HepG2 (cell line): ENCODE measurements around the gene KCNE2. TPM values are rescaled to one million over a fixed set of nuclear protein-coding genes. Genes with fewer than 3 reads are reported as not detected.

Source experiments
- ATAC-seq: fragments of 200-7000 bp; cut with Tn5 transposase; 3 replicates; pipeline ENCODE4 v1.9.1; 2020; ENCODE audit warnings: mild to moderate bottlenecking, moderate library complexity
- BruUV-seq: library from RNA; stranded (reverse); fragments of 400-500 nt; replicated peaks from 2 replicates; lab custom pipeline; 2021; lab: Mats Ljungman, UMichigan
- CTCF ChIA-PET: fragments of 300-600 bp; formaldehyde crosslinking; extraction: SDS; loops from one replicate; lab custom pipeline; 2021; ENCODE audit warnings: low total read pairs, inconsistent platforms, low intra/inter-chr PET ratio; lab: Yijun Ruan, JAX
- POLR2A ChIA-PET: fragments of 350-600 bp; sonication (Branson Sonifier 250); formaldehyde crosslinking; loops from one replicate; lab custom pipeline; 2020; ENCODE audit warnings: antibody characterized with exemption, inconsistent platforms; lab: Yijun Ruan, JAX
- DNase-seq: peaks from one replicate; pipeline ENCODE4 v3.0.0-alpha.2; 2015; ENCODE audit warnings: low spot score
- FAIRE-seq: peaks from 3 replicates; lab custom pipeline; 2011; peaks lifted over from hg19 to GRCh38; lab: Jason Lieb, UNC
- H2AFZ ChIP-seq: one replicate; pipeline ENCODE4 v1.6.1; 2011; ENCODE audit warnings: low read length, inconsistent platforms
- H3K27ac ChIP-seq: fragments of 300-600 bp; 3 replicates; pipeline ENCODE4 v1.8.0; 2011; ENCODE audit warnings: mixed run types, mild to moderate bottlenecking, mixed read lengths, low read length, inconsistent platforms; ENCODE audit not compliant: insufficient read depth; ENCODE audit errors: extremely low read length
- H3K27me3 ChIP-seq, 2 experiments: fragments of 200-600 bp in 1 of 2; 2 replicates in 1 of 2; 3 replicates in 1 of 2; pipeline versions ENCODE4 v1.6.0 to v1.8.0; 2011; ENCODE audit warnings: low read length in 2 of 2, mild to moderate bottlenecking in 2 of 2, moderate library complexity in 2 of 2, inconsistent platforms in 1 of 2; ENCODE audit not compliant: insufficient read depth in 2 of 2, control insufficient read depth in 1 of 2
- H3K36me3 ChIP-seq, 2 experiments: fragments of 200-600 bp in 1 of 2; replicated peaks in 1 of 2; 2 replicates in 1 of 2; 3 replicates in 1 of 2; pipeline versions ENCODE4 v1.5.1 to v1.8.0; 2011; ENCODE audit warnings: low read length in 2 of 2, inconsistent platforms in 1 of 2; ENCODE audit not compliant: insufficient read depth in 2 of 2, control insufficient read depth in 1 of 2
- H3K4me1 ChIP-seq: 2 replicates; pipeline ENCODE4 v1.5.1; 2012; ENCODE audit warnings: low read length, inconsistent platforms; ENCODE audit not compliant: insufficient read depth
- H3K4me2 ChIP-seq: 2 replicates; pipeline ENCODE4 v1.6.0; 2011; ENCODE audit warnings: low read depth, low read length, inconsistent platforms
- H3K4me3 ChIP-seq, 3 experiments: fragments of 200-600 bp in 1 of 3; sonication (generic), shearing (Covaris generic) in 1 of 3; replicated peaks in 1 of 3; 2 replicates each; pipeline ENCODE4 v1.5.1; 2011 to 2016; ENCODE audit warnings: low read length in 3 of 3, inconsistent platforms in 2 of 3, low read depth in 2 of 3, mild to moderate bottlenecking in 2 of 3, control low read depth in 1 of 3, mixed read lengths in 1 of 3; ENCODE audit not compliant: insufficient read depth in 1 of 3
- H3K79me2 ChIP-seq: one replicate; pipeline ENCODE4 v1.6.1; 2011; ENCODE audit warnings: low read length, inconsistent platforms; ENCODE audit not compliant: insufficient read depth
- H3K9ac ChIP-seq: 2 replicates; pipeline ENCODE4 v1.6.0; 2011; ENCODE audit warnings: mild to moderate bottlenecking, low read depth, low read length, inconsistent platforms; ENCODE audit not compliant: insufficient read depth
- H3K9me3 ChIP-seq: 2 replicates; pipeline ENCODE4 v1.5.1; 2012; ENCODE audit warnings: mild to moderate bottlenecking, low read length
- H4K20me1 ChIP-seq: 2 replicates; pipeline ENCODE4 v1.6.0; 2011; ENCODE audit warnings: inconsistent platforms, mild to moderate bottlenecking, low read length, moderate library complexity; ENCODE audit not compliant: insufficient read depth
- ATF7-NPFF ChIP-seq: sonication (generic); formaldehyde crosslinking; IDR thresholded peaks from 2 replicates; pipeline ENCODE4 v1.8.1; 2023; ENCODE audit warnings: mild to moderate bottlenecking, low read depth, missing genetic modification reagents, moderate library complexity
- EEA1 ChIP-seq: sonication (generic); formaldehyde crosslinking; IDR thresholded peaks from 2 replicates; pipeline ENCODE4 v1.5.1; 2020; ENCODE audit warnings: mild to moderate bottlenecking, missing genetic modification reagents, borderline replicate concordance
- HOXA7 ChIP-seq: sonication (generic); formaldehyde crosslinking; IDR thresholded peaks from 2 replicates; pipeline ENCODE4 v1.8.1; 2022; ENCODE audit warnings: mild to moderate bottlenecking, missing genetic modification reagents, moderate library complexity
- PREB ChIP-seq: sonication (generic); formaldehyde crosslinking; IDR thresholded peaks from 2 replicates; pipeline ENCODE4 v1.4.0; 2020; ENCODE audit warnings: missing genetic modification reagents
- YEATS4 ChIP-seq: sonication (generic); formaldehyde crosslinking; IDR thresholded peaks from 2 replicates; pipeline ENCODE4 v1.4.0; 2020; ENCODE audit warnings: missing genetic modification reagents, borderline replicate concordance
- WGBS: methylation state at CpG from one replicate; pipeline ENCODE4 v1.1.6; 2017; ENCODE audit warnings: low lambda C conversion rate; 5-methylcytosine and 5-hydroxymethylcytosine counted together
- in situ Hi-C: cut with HindIII; loops from 2 replicates; pipeline ENCODE4 v1.10.0; 2017; ENCODE audit warnings: low pct_unique_long_range_greater_than_20kb; ENCODE audit not compliant: extremely low pct_ligation_motif_present
- intact Hi-C: fragments of 100-400 bp; cut with micrococcal nuclease; formaldehyde crosslinking; loops from one replicate; pipeline ENCODE4 v1.10.0; 2022; ENCODE audit not compliant: unreplicated experiment
- polyA plus RNA-seq, 8 experiments: library from polyadenylated mRNA; depleted of rRNA in 3 of 8; stranded (reverse) in 7 of 8; unstranded in 1 of 8; fragments of >200 nt; fragmentation: Illumina TruSeq in 4 of 8; extraction: Trizol in 4 of 8; gene quantifications; 2 replicates each; pipeline versions ENCODE4 v1.2.1 to v1.2.3, GENCODE V29; 2011 to 2016; ENCODE audit warnings: low read depth in 4 of 8, missing spikeins in 1 of 8, mixed read lengths in 1 of 8; ENCODE audit not compliant: insufficient read depth in 1 of 8
- total RNA-seq, 5 experiments: library from RNA; depleted of rRNA; stranded (reverse); fragments of >200 nt; fragmentation: Illumina TruSeq; extraction: Trizol; gene quantifications; 2 replicates each; pipeline ENCODE4 v1.2.3, GENCODE V29; 2016; ENCODE audit warnings: low read depth in 1 of 5

Gene KCNE2
- total and polyA plus RNA-seq, 2 of the 13 experiments (the other 11 are each of a cell fraction or from before 2014, with no cell fraction given) = not detected

DNA sequence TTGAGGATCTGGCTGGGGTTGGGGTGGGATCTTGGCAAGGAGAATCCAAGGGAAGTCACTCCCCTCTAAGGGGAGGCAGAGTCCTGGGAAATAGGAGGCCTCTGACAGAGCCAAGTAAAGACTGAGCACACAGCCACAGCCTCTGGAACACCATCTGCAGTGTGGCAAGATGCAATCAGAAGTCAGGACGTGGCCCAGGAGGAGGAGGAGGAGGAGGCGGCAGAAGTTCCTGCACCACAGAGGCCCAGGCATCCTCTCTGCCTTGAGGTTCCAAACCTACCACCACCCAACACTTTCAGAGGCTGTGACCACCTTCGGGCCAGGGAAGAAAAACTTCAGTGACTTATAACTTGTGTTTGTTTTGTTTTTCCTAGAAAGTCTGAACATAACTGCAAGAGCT, 23.7 kb upstream of the KCNE2 start:
- ATAC-seq (no peak), FAIRE-seq (no peak)

GRCh38 chr21:34342476-34342875, 21.3 kb upstream of the KCNE2 start:
- Histone ChIP-seq H3K9me3 (no peaks in the 10 kb centered on the region), H3K4me3 (no peak overlapping the region), H3K27me3 (peaks cover 4 to 66% of the 10 kb centered on the region in 2 experiments; a peak in 3 of 5 replicates), H3K4me1 (peaks cover 13% of the 10 kb centered on the region), H3K27ac (no peak overlapping the region), H3K4me2 (no peak overlapping the region), H4K20me1 (no peaks in the 10 kb centered on the region), H3K79me2 (no peaks in the 10 kb centered on the region), H2AFZ (no peak overlapping the region), H3K9ac (no peak overlapping the region), H3K36me3 (no peaks in the 10 kb centered on the region)
- TF ChIP-seq PREB (CRISPR knock-in tag) (no peak), YEATS4 (CRISPR knock-in tag) (no peak)
- WGBS = 48% methylated on average over 4 of the region's 5 CpGs
- ATAC-seq (no peak), DNase-seq (no peak), FAIRE-seq (no peak)
- CTCF ChIA-PET = no interaction called here
- in situ Hi-C loops = no loop called here
- POLR2A ChIA-PET = no interaction called here
- intact Hi-C loops = no loop called here
- no TSS peak for BruUV-seq

More for the DNA sequence above, 23.7 kb upstream of the KCNE2 start:
- no peak for DNase-seq
- no peak overlapping the region for H3K9ac ChIP-seq
- 27% methylated on average over 3 of the region's 3 CpGs for WGBS
- H3K4me3 ChIP-seq = no peak overlapping the region
- no peaks in the 10 kb centered on the region for H4K20me1 ChIP-seq
- no peaks in the 10 kb centered on the region for H3K79me2 ChIP-seq
- no peak overlapping the region for H3K4me2 ChIP-seq
- no peaks in the 10 kb centered on the region for H3K9me3 ChIP-seq
- H2AFZ ChIP-seq = no peak overlapping the region
- no peaks in the 10 kb centered on the region for H3K4me1 ChIP-seq
- peaks cover 4 to 56% of the 10 kb centered on the region in 2 experiments; a peak in 3 of 5 replicates for H3K27me3 ChIP-seq
- no peak overlapping the region for H3K27ac ChIP-seq
- intact Hi-C loops (no loop called here), in situ Hi-C loops (no loop called here)
- ChIA-PET CTCF (no interaction called here), POLR2A (no interaction called here)
- no TSS peak for BruUV-seq
- TF ChIP-seq HOXA7 (CRISPR knock-in tag) (no peak), EEA1 (CRISPR knock-in tag) (no peak), ATF7-NPFF (no peak)
- no peaks in the 10 kb centered on the region for H3K36me3 ChIP-seq
